Keratinocyte (primary cell): Measurements from ENCODE around the gene ARID5B. TPM values are rescaled to one million over a fixed set of nuclear protein-coding genes. Genes with fewer than 3 reads are reported as not detected.

Source experiments
- DNase-seq: peaks from one replicate; pipeline ENCODE4 v3.0.0-alpha.2; 2011; ENCODE audit warnings: low read depth, missing footprints, low spot score
- FAIRE-seq: peaks from 2 replicates; lab custom pipeline; 2011; peaks lifted over from hg19 to GRCh38; lab: Jason Lieb, UNC
- H2AFZ ChIP-seq: 2 replicates; pipeline ENCODE4 v1.6.0; 2012; ENCODE audit warnings: low read length, control low read depth, inconsistent platforms; ENCODE audit not compliant: control insufficient read depth
- H3K27ac ChIP-seq: 2 replicates; pipeline ENCODE4 v1.5.1; 2011; ENCODE audit warnings: low read length; ENCODE audit not compliant: control insufficient read depth, insufficient read depth
- H3K27me3 ChIP-seq: 3 replicates; pipeline ENCODE4 v1.6.0; 2011; ENCODE audit warnings: low read length; ENCODE audit not compliant: control insufficient read depth, insufficient read depth; ENCODE audit errors: extremely low read depth
- H3K36me3 ChIP-seq, 2 experiments: 2 replicates in 1 of 2; 3 replicates in 1 of 2; pipeline ENCODE4 v1.5.1; 2011; ENCODE audit warnings: low read length in 2 of 2, mild to moderate bottlenecking in 1 of 2; ENCODE audit not compliant: control insufficient read depth in 2 of 2, insufficient read depth in 2 of 2; ENCODE audit errors: extremely low read depth in 1 of 2
- H3K4me1 ChIP-seq: 3 replicates; pipeline ENCODE4 v1.5.1; 2011; ENCODE audit warnings: low read length; ENCODE audit not compliant: control insufficient read depth, insufficient read depth; ENCODE audit errors: extremely low read depth
- H3K4me2 ChIP-seq: 3 replicates; pipeline ENCODE4 v1.6.0; 2011; ENCODE audit warnings: low read depth, low read length; ENCODE audit not compliant: control insufficient read depth, insufficient read depth; ENCODE audit errors: extremely low read depth
- H3K4me3 ChIP-seq, 3 experiments: fragments of 200-600 bp in 1 of 3; sonication (generic) in 1 of 3; 2 replicates in 2 of 3; 3 replicates in 1 of 3; pipeline ENCODE4 v1.5.1; 2011 to 2016; ENCODE audit warnings: low read length in 3 of 3, mild to moderate bottlenecking in 3 of 3, control low read depth in 2 of 3, inconsistent platforms in 1 of 3, low read depth in 1 of 3, mixed read lengths in 1 of 3, mixed run types in 1 of 3, moderate library complexity in 1 of 3; ENCODE audit not compliant: control insufficient read depth in 2 of 3, insufficient read depth in 2 of 3; ENCODE audit errors: extremely low read depth in 1 of 3
- H3K79me2 ChIP-seq: 2 replicates; pipeline ENCODE4 v1.6.0; 2012; ENCODE audit warnings: low read length; ENCODE audit not compliant: control insufficient read depth, insufficient read depth
- H3K9ac ChIP-seq: 3 replicates; pipeline ENCODE4 v1.6.0; 2011; ENCODE audit warnings: low read length; ENCODE audit not compliant: control insufficient read depth, insufficient read depth; ENCODE audit errors: extremely low read depth
- H3K9me1 ChIP-seq: 3 replicates; pipeline ENCODE4 v1.6.0; 2011; ENCODE audit warnings: low read length; ENCODE audit not compliant: control insufficient read depth, insufficient read depth; ENCODE audit errors: extremely low read depth
- H3K9me3 ChIP-seq: 2 replicates; pipeline ENCODE4 v1.5.1; 2012; ENCODE audit warnings: low read depth, low read length; ENCODE audit not compliant: control insufficient read depth
- H4K20me1 ChIP-seq: 3 replicates; pipeline ENCODE4 v1.6.0; 2011; ENCODE audit warnings: low read length; ENCODE audit not compliant: control insufficient read depth, insufficient read depth; ENCODE audit errors: extremely low read depth
- EZH2 ChIP-seq: IDR thresholded peaks from one replicate; pipeline ENCODE4 v1.6.1; 2012; ENCODE audit warnings: inconsistent platforms, mild to moderate bottlenecking, low read length, moderate library complexity
- dilution Hi-C: fragments of 300-500 bp; cut with MboI; formaldehyde crosslinking; loops from one replicate; pipeline ENCODE4 v1.7.0; 2020; ENCODE audit warnings: low sequenced_read_pairs; ENCODE audit not compliant: extremely low pct_ligation_motif_present
- polyA plus RNA-seq, 5 experiments: library from polyadenylated mRNA; depleted of rRNA in 3 of 5; stranded (reverse) in 3 of 5; stranded (forward) in 1 of 5; unstranded in 1 of 5; fragments of >200 nt; gene quantifications; 1 replicate in 1 of 5; 2 replicates in 3 of 5; 3 replicates in 1 of 5; pipeline versions ENCODE4 v1.2.1 to v1.2.3, GENCODE V29; 2011 to 2012; ENCODE audit warnings: missing spikeins in 2 of 5, low read depth in 1 of 5, low replicate concordance in 1 of 5
- TF ChIP-seq, protein P1 (sequence below), 3 experiments: IDR thresholded peaks in 1 of 3; conservative IDR thresholded peaks in 1 of 3; optimal IDR thresholded peaks in 1 of 3; 2 replicates in 2 of 3; 3 replicates in 1 of 3; pipeline versions ENCODE3 to v1.5.1; 2011; ENCODE audit warnings: low read length in 3 of 3, mild to moderate bottlenecking in 3 of 3, moderate library complexity in 2 of 3, control low read depth in 1 of 3, inconsistent platforms in 1 of 3; ENCODE audit not compliant: insufficient read depth in 2 of 3; ENCODE audit errors: extremely low read depth in 1 of 3

Gene ARID5B
- polyA plus RNA-seq, 1 donor (not counting 4 experiments of a cell fraction or from before 2014, with no cell fraction given) = 7.0 TPM

GRCh38 chr10:61855771-61856170, 45.7 kb upstream of the ARID5B start:
- Histone ChIP-seq H3K4me1 (no peaks in the 10 kb centered on the region), H4K20me1 (no peaks in the 10 kb centered on the region), H3K9me3 (no peaks in the 10 kb centered on the region), H3K4me3 (no peak overlapping the region), H3K4me2 (no peak overlapping the region), H3K36me3 (no peaks in the 10 kb centered on the region), H3K79me2 (no peaks in the 10 kb centered on the region), H3K27me3 (no peaks in the 10 kb centered on the region), H3K9me1 (no peaks in the 10 kb centered on the region), H3K27ac (no peak overlapping the region), H2AFZ (no peak overlapping the region), H3K9ac (no peak overlapping the region)
- no peak for FAIRE-seq
- dilution Hi-C loops = no loop called here
- TF ChIP-seq, protein P1, sequence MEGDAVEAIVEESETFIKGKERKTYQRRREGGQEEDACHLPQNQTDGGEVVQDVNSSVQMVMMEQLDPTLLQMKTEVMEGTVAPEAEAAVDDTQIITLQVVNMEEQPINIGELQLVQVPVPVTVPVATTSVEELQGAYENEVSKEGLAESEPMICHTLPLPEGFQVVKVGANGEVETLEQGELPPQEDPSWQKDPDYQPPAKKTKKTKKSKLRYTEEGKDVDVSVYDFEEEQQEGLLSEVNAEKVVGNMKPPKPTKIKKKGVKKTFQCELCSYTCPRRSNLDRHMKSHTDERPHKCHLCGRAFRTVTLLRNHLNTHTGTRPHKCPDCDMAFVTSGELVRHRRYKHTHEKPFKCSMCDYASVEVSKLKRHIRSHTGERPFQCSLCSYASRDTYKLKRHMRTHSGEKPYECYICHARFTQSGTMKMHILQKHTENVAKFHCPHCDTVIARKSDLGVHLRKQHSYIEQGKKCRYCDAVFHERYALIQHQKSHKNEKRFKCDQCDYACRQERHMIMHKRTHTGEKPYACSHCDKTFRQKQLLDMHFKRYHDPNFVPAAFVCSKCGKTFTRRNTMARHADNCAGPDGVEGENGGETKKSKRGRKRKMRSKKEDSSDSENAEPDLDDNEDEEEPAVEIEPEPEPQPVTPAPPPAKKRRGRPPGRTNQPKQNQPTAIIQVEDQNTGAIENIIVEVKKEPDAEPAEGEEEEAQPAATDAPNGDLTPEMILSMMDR (optimal IDR thresholded peaks at IDR 0.05 in 1 of 3, IDR thresholded peaks at IDR 0.05 in 1 of 3, conservative IDR thresholded peaks at IDR 0.05 in 1 of 3; ENCODE audit: extremely low read depth in 1 of 3, insufficient read depth in 2 of 3, low read length in 3 of 3) = no peak
- no peak for TF ChIP-seq EZH2
- DNase-seq = no peak

GRCh38 chr10:61857746-61858145, 43.8 kb upstream of the ARID5B start:
- no peaks in the 10 kb centered on the region for H3K36me3 ChIP-seq
- dilution Hi-C loops = no loop called here
- no peaks in the 10 kb centered on the region for H3K27me3 ChIP-seq
- no peak overlapping the region for H3K4me2 ChIP-seq
- no peak overlapping the region for H2AFZ ChIP-seq
- no peaks in the 10 kb centered on the region for H3K9me1 ChIP-seq
- no peaks in the 10 kb centered on the region for H3K4me1 ChIP-seq
- no peaks in the 10 kb centered on the region for H3K9me3 ChIP-seq
- DNase-seq (no peak), FAIRE-seq (no peak)
- no peaks in the 10 kb centered on the region for H4K20me1 ChIP-seq
- no peak overlapping the region for H3K27ac ChIP-seq
- no peak for TF ChIP-seq EZH2
- TF ChIP-seq, protein P1 (optimal IDR thresholded peaks at IDR 0.05 in 1 of 3, IDR thresholded peaks at IDR 0.05 in 1 of 3, conservative IDR thresholded peaks at IDR 0.05 in 1 of 3; ENCODE audit: extremely low read depth in 1 of 3, insufficient read depth in 2 of 3, low read length in 3 of 3) = no peak
- H3K9ac ChIP-seq = no peak overlapping the region
- H3K79me2 ChIP-seq = no peaks in the 10 kb centered on the region
- H3K4me3 ChIP-seq = no peak overlapping the region
